HG03135 (cell line): ENCODE results near the gene RNU6-7.
A peak's percentile ranks its signal among the peaks of the same experiment; 100 is the strongest.

Source experiments
- ATAC-seq: cut with Tn5 transposase; IDR thresholded peaks from one replicate; pipeline ENCODE4 v1.9.1; 2021; ENCODE audit warnings: mild to moderate bottlenecking, moderate library complexity; ENCODE audit not compliant: unreplicated experiment

The RNU6-7 gene

DNA sequence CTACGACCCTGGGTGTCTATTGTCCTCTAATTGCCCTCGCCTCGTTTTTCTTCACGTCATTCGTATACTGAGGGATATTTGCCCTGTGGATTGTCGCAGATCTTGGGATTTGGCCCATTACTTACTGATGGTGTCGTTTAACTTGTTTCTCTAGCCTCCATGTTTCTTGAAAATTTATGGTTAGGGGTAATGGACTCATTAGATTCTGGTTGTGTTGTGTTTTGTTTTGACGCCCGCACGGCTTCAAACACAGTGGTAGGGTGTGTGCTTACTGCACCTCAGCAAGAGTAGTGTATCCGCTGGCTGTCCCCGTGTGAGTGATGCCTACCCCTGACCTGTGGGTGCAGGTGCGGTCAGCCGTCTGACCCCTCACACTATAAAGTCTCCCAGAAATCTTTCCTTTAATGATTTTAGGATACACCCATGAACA lies 2.1 kb downstream of the RNU6-7 start:
- ATAC-seq: no peak

- no peak for ATAC-seq
Observed at GRCh38 chr14:32205554-32205953, 3.7 kb downstream of the RNU6-7 start.

DNA sequence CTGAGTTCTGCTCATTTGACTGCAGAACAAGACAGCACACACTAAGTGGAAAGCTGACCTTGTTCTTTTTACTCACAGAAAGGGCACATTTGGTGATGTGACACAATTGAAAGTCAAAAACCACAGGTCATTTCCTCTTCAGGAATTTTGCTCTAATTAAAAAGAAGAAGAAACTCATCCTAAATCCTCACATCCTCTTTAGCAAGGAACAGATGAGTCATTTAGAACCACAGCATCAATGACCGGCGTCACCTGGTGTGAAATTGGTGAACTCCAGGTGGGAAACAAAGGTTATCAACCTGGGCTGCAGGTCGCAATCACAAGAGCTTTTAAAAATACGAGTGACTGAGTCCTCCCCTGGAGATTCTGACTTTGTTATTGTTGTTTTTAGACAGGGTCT lies 4.1 kb downstream of the RNU6-7 start:
- ATAC-seq: peak; percentile 23

DNA sequence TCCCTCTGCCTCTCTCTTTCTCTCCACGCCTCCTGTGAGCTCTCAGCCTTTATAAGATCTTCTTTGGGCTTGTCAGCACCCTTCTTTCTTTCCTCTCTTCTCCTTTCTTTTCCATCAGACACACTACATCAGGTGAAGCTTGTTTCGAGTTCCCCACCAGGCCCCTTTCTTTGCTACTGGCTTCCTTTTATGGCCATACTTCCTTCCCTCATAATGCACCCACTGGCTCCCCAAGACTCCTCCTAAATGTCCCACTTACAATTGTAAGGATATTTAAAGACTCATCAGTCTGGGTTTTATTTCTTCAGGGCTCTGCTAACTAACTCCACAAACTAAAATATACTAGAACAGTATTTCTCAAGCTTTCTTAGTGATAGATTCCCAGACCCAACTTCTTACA lies 4.7 kb downstream of the RNU6-7 start:
- no peak for ATAC-seq

GRCh38 chr14:32208490-32208889 lies 6.6 kb downstream of the RNU6-7 start:
- ATAC-seq: no peak

- no peak for ATAC-seq
Observed at GRCh38 chr14:32209471-32209870, 7.6 kb downstream of the RNU6-7 start.

DNA sequence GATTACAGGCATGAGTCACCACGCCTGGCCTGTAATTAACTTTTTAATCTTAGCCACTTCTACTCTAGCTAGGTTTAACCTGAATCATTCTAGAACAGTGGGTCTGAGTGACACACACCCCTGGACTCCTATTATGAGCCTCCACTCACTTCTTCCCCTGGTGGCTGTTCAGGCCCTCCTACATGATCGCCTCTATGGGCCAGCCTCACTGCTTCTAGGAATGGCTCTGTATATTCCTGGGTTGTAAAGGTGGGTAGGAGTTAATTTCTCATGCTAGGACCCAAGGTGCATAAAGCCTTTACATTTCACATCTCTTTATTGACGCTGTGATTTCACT lies 9.2 kb downstream of the RNU6-7 start:
- no peak for ATAC-seq

- ATAC-seq: no peak
Observed at GRCh38 chr14:32212833-32213232, 11.0 kb downstream of the RNU6-7 start.

DNA sequence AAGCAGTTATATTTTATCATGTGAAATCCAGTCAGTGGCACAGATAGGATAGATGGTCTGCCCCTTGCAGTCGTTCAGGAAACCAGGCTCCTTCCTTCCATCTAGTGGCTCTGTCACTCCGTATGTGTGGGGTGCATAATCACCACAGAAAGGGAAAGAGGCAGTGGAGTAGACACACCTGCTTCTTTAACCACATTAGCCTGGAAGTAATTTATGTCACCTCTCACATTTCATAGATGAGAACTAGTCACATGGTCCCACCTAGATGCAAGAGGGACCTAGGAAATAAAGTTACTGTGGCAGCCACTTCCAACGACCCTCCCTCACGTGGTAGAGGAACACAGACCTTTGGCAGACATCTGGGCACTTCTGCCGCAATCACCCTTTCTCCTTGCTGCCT lies 15.5 kb downstream of the RNU6-7 start:
- ATAC-seq: no peak

- ATAC-seq: no peak
Observed at GRCh38 chr14:32224737-32225377, 23.0 kb downstream of the RNU6-7 start.

DNA sequence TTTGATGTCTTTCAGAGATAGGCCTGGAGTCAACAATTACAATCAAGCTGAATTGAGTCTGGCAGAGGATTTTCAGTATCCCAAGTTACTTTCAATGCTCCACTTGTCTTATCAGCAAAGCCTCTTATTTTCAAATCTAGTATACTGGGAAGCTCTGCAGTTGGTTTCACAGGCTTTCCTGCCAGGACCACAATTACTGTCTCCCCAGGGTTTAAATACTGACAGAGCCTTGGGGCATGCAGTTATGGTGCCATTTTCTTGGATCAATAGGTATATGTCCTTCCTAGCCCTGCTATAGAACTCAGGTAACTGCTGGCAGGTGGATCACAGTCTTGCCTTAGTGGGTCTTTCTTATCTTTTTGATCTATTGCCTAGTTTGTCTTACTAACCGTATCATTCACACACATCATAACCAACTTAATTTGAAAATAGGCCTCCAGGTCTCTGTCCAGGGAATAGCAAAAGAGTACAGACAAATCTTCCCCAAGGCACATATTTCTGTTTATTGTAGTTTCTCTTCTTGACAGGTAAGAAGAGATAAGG lies 23.6 kb downstream of the RNU6-7 start:
- no peak for ATAC-seq

- ATAC-seq: no peak
Observed at GRCh38 chr14:32226056-32226455, 24.2 kb downstream of the RNU6-7 start.

DNA sequence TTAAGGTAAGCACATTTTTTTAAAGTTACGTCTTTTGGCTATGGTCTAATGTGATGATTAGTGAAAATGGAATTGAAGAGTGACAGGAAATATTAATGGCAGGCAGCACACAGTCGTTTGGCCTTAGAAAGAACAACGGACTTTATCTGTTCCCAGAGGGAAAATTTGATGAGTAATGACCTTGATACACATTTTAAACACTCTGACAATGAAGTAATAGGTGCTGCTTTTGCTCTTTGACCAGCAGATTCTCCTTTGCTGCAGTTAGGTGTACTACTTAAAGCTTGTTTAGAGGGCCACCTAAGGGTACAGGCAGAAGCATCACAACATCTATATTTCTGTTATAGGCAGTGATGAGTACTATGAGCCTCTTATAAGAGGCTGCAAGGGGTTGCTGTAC lies 28.3 kb downstream of the RNU6-7 start:
- no peak for ATAC-seq

GRCh38 chr14:32230695-32231280 lies 28.9 kb downstream of the RNU6-7 start:
- ATAC-seq: no peak

GRCh38 chr14:32232481-32232880 lies 30.6 kb downstream of the RNU6-7 start:
- no peak for ATAC-seq

GRCh38 chr14:32233260-32233659 lies 31.4 kb downstream of the RNU6-7 start:
- no peak for ATAC-seq

GRCh38 chr14:32244404-32244803 lies 42.6 kb downstream of the RNU6-7 start:
- no peak for ATAC-seq

DNA sequence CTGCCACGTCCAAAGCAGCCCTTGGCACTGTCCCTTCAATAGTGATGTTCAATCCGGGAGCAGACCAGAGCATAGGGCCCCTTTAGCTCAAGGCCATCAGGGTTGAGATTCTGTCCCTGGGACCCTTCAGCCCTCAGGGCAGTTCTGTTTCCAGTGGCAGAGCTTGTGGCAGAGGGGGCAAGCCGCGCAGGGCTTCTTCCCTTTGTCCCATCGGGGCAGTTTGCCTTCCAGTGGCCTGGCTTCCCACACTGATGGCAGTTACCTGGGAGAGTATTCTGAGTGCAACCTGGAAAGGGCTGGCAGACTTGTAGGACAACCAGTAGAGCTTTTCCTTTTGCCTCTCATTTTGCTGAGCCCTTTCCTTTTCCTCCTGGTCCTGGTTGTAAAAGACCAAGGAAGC lies 44.9 kb downstream of the RNU6-7 start:
- ATAC-seq: no peak

GRCh38 chr14:32249371-32249770 lies 47.5 kb downstream of the RNU6-7 start:
- ATAC-seq: no peak

GRCh38 chr14:32249780-32250179 lies 47.9 kb downstream of the RNU6-7 start:
- no peak for ATAC-seq

- no peak for ATAC-seq
Observed at GRCh38 chr14:32250681-32251080, 48.8 kb downstream of the RNU6-7 start.

- no peak for ATAC-seq
Observed at GRCh38 chr14:32251530-32251929, 49.7 kb downstream of the RNU6-7 start.
